Neural progenitor cell (in vitro differentiated cells): Measurements from ENCODE around the gene PCSK6.

Source experiments
- EZH2 ChIP-seq: fragments of 200-600 bp; sonication (generic); IDR thresholded peaks from 2 replicates; pipeline ENCODE4 v1.6.1; 2017; ENCODE audit warnings: antibody characterized with exemption, mild to moderate bottlenecking, moderate library complexity
- EZH2phosphoT487 ChIP-seq: fragments of 200-600 bp; sonication (generic); IDR thresholded peaks from 2 replicates; pipeline ENCODE4 v1.6.1; 2017; ENCODE audit warnings: antibody characterized with exemption
- TF ChIP-seq, protein P1 (sequence below): fragments of 200-600 bp; sonication (generic); IDR thresholded peaks from 2 replicates; pipeline ENCODE4 v1.5.1; 2017; ENCODE audit warnings: antibody characterized with exemption, mild to moderate bottlenecking

- TF ChIP-seq, protein P1, sequence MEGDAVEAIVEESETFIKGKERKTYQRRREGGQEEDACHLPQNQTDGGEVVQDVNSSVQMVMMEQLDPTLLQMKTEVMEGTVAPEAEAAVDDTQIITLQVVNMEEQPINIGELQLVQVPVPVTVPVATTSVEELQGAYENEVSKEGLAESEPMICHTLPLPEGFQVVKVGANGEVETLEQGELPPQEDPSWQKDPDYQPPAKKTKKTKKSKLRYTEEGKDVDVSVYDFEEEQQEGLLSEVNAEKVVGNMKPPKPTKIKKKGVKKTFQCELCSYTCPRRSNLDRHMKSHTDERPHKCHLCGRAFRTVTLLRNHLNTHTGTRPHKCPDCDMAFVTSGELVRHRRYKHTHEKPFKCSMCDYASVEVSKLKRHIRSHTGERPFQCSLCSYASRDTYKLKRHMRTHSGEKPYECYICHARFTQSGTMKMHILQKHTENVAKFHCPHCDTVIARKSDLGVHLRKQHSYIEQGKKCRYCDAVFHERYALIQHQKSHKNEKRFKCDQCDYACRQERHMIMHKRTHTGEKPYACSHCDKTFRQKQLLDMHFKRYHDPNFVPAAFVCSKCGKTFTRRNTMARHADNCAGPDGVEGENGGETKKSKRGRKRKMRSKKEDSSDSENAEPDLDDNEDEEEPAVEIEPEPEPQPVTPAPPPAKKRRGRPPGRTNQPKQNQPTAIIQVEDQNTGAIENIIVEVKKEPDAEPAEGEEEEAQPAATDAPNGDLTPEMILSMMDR = no peak
- TF ChIP-seq EZH2 (no peak), EZH2phosphoT487 (no peak)
Measured at GRCh38 chr15:101455291-101456025, 34.0 kb downstream of the PCSK6 start.
